Breast epithelium (tissue), 3 donors: ENCODE data around the gene GALNTL6.

Source experiments
- POLR2A ChIP-seq: fragments of 450-650 bp; IDR thresholded peaks from one replicate; pipeline ENCODE4 v1.6.1; 2016; ENCODE audit warnings: antibody characterized with exemption, mild to moderate bottlenecking, moderate library complexity
- POLR2AphosphoS5 ChIP-seq, 3 donors: sonication (generic); formaldehyde crosslinking; IDR thresholded peaks; one replicate each; pipeline ENCODE4 v1.6.1; 2017; ENCODE audit warnings: antibody characterized with exemption in 3 of 3

GRCh38 chr4:172486531-172486930 lies 673.3 kb downstream of the GALNTL6 start:
- TF ChIP-seq POLR2AphosphoS5 (IDR thresholded peaks at IDR 0.05) (no peak), POLR2A (no peak)
